K562 treated with DMSO at 1 percent for 4 hours (cell line): Measurements from ENCODE around the gene MPZL2. TPM values are rescaled to one million over a fixed set of nuclear protein-coding genes. Genes with fewer than 3 reads are reported as not detected.

Source experiments
- total RNA-seq: library from RNA; unstranded; fragments of 300-600 nt; gene quantifications from 2 replicates; pipeline ENCODE4 v1.2.3, GENCODE V29; 2022; ENCODE audit not compliant: insufficient read depth

MPZL2 gene
- not detected in 2 replicates for total RNA-seq

DNA sequence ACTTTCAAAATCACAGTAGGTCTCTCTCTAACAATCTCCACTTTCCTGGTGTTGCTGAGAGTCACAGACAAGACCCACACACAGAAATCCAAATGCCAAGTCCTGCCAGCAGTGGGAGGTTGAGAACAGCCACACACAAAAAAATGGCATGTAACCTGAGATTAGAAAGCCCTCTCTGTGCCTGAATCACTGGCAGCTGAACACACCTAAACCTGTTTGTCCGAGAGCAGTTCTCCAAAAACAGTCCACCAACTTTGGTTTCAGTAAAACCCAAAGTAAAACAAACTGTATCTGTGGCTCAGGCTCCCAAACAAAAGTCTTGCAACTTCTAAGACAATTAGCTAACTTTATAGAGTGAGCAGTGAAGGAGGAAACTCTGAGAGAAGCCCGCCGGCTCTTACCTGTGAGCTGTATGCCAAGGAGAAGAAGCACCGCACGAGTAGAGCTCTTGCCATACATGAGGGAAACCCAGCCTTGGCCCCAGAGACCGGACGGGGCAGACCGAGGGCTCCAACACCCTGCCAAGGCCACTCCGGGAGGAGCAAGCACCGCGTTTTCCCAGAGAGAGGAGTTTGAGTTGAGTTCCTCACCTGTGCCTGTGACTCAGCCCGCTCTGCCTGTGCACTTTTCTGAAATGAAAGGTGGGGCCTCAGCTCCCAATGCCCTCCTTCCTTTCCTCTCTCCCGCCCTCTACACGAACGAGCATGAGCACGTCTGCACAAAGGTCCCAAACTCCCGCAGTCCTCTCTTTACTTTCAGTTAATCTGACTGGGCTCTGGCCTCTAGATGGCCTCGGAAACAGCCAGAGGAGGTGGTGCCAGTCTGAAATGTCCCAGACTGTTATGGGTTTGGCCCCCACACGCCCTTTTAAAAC, at the start of gene MPZL2:
Gene MPZL2, minus strand, starts transcription at position 603 of the 874 bp plus-strand sequence. Its CDS starts 144 bp downstream, at position 459.

GRCh38 chr11:118304568-118305248, 40.6 kb upstream of the MPZL2 start, which contains the start of gene CD3E:
Gene CD3E (plus strand): TSS chr11:118304730. CDS start chr11:118304953, 223 bp downstream.

DNA sequence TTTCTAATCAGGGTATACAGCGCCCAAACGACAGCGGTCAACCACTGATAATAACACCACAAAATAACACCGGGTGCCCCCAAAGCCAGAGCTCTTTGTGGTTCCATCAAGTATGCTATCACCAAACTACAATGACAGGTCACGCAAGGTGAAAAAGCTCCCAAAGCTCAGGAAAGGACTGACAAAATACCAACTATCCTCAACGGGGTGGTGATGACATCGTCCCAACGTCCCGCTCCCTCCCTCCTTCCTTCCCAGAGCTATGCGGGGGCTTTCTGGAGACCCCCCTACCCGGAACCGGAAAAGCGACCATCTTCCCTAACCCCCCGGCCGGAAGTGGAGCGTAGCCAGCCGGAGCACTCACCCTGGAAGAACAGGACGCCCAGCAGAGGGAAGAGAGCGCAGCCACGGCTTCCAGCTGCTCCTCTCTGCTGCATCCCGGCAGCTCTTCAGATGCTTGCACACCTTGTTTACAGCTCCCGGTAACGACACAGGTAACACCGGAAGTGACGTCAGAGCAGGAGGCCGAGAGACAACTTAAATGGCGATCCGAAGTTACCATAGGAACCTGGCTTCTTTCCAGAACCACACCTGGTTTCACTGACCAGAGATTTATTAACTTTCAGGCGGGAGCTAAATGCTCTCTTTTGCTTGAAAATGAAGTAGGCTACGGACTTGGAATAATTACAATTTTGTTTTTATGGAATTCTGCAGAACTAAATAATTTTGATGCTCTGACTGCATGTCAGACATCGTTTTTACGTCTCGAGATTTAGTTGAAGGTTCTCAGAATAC, 12.0 kb downstream of the MPZL2 start, which contains the start of gene MPZL3:
Gene MPZL3, minus strand, starts transcription at position 508 of the 795 bp plus-strand sequence. Its CDS starts 71 bp downstream, at position 437.

DNA sequence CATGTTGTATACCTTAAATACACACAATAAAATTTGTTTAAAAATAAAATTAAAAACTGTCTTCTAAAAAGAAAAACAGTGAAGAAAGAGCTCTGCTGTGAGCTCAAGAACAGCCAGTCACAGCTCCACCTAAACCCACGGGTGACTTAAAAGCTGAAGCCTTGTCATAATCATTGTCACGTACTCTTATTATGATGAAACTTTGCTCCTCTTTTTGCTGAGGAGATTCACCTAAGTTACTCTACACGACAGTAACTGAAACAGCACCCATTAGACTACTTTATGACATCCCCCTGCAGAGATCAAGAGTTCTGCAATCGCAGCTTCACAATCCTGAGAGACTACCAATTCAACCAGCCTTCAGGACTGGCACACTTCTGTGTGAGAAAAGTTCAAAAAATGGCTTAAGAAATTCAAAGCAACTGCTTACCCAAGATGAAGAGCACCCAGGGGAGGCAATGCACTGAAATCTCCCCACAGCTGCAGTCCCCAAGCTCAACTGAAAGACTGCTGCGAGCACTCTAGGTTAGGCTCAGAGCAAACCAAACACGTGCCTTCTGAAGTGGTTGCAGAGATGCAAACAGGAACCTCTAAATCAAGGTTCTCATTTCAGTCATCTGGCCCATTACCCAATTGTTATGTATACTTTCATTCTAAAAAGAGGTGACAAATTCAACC, 39.4 kb downstream of the MPZL2 start, which contains the start of gene JAML:
Gene JAML, minus strand, starts transcription at position 501 of the 678 bp plus-strand sequence. CDS start 10,145 bp downstream, outside the sequence.

Other genes starting within 250 kb of the MPZL2 start
- 7.5 and 17.5 TPM in 2 replicates for gene TMPRSS4, start 187.2 kb downstream of the MPZL2 start, total RNA-seq
- gene SMIM35, start 177.3 kb downstream of the MPZL2 start, total RNA-seq: 0.22 TPM in 1 of 2 replicates, not detected in the other
- gene SCN4B, start 111.5 kb downstream of the MPZL2 start, total RNA-seq: not detected in 2 replicates
- not detected in 2 replicates for gene SCN2B, start 87.7 kb downstream of the MPZL2 start, total RNA-seq
- 0.61 TPM in 1 of 2 replicates, not detected in the other for gene JAML, start 39.3 kb downstream of the MPZL2 start, total RNA-seq
- 0.88 and 1.9 TPM in 2 replicates for gene MPZL3, start 11.9 kb downstream of the MPZL2 start, total RNA-seq
- gene CD3E, start 40.4 kb upstream of the MPZL2 start, total RNA-seq: 0.57 TPM in 1 of 2 replicates, not detected in the other
- 12.8 and 34.9 TPM in 2 replicates for gene CD3D, start 78.4 kb upstream of the MPZL2 start, total RNA-seq
- gene CD3G, start 80.0 kb upstream of the MPZL2 start, total RNA-seq: not detected in 2 replicates
- 16.5 and 18.2 TPM in 2 replicates for gene UBE4A, start 95.3 kb upstream of the MPZL2 start, total RNA-seq
- gene ATP5MG, start 137.3 kb upstream of the MPZL2 start, total RNA-seq: 156 and 164 TPM in 2 replicates
- 17.7 and 23.8 TPM in 2 replicates for gene KMT2A, start 172.2 kb upstream of the MPZL2 start, total RNA-seq